Endothelial cell of umbilical vein (primary cell): ENCODE data around the gene LCAT.

Experiments used
- EZH2 ChIP-seq: IDR thresholded peaks from 2 replicates; pipeline ENCODE4 v1.6.1; 2012; ENCODE audit warnings: borderline replicate concordance, low read depth, mild to moderate bottlenecking, moderate library complexity, low read length, inconsistent platforms; ENCODE audit not compliant: severe bottlenecking
- FOS ChIP-seq: IDR thresholded peaks from 2 replicates; pipeline ENCODE4 v1.6.1; 2011; ENCODE audit warnings: mild to moderate bottlenecking, low read length, moderate library complexity, borderline replicate concordance; ENCODE audit not compliant: insufficient read depth
- GATA2 ChIP-seq: IDR thresholded peaks from 2 replicates; pipeline ENCODE4 v1.7.0; 2011; ENCODE audit warnings: low read depth, mild to moderate bottlenecking, moderate library complexity, mixed read lengths, low read length; ENCODE audit not compliant: insufficient read length, insufficient read depth
- JUN ChIP-seq: IDR thresholded peaks from 2 replicates; pipeline ENCODE4 v1.6.1; 2011; ENCODE audit warnings: borderline replicate concordance, low read depth; ENCODE audit not compliant: insufficient read length, insufficient read depth
- POLR2A ChIP-seq: IDR thresholded peaks from 2 replicates; pipeline ENCODE4 v1.6.1; 2012; ENCODE audit warnings: low read depth, mild to moderate bottlenecking, control low read depth, low read length
- POLR2AphosphoS5 ChIP-seq: IDR thresholded peaks from 2 replicates; pipeline ENCODE4 v1.6.1; 2012; ENCODE audit warnings: low read depth, mild to moderate bottlenecking, control low read depth, low read length, moderate library complexity; ENCODE audit not compliant: insufficient read depth
- TF ChIP-seq, protein P1 (sequence below), 2 donors: IDR thresholded peaks; 1 replicate in 1 of 2; 2 replicates in 1 of 2; pipeline ENCODE4 v1.5.1; 2011; ENCODE audit warnings: low read length in 2 of 2, mild to moderate bottlenecking in 2 of 2, moderate library complexity in 2 of 2, control low read depth in 1 of 2, inconsistent platforms in 1 of 2, low read depth in 1 of 2; ENCODE audit not compliant: insufficient read depth in 1 of 2; ENCODE audit errors: extremely low read depth in 1 of 2

- no peak for TF ChIP-seq EZH2
- TF ChIP-seq, protein P1, sequence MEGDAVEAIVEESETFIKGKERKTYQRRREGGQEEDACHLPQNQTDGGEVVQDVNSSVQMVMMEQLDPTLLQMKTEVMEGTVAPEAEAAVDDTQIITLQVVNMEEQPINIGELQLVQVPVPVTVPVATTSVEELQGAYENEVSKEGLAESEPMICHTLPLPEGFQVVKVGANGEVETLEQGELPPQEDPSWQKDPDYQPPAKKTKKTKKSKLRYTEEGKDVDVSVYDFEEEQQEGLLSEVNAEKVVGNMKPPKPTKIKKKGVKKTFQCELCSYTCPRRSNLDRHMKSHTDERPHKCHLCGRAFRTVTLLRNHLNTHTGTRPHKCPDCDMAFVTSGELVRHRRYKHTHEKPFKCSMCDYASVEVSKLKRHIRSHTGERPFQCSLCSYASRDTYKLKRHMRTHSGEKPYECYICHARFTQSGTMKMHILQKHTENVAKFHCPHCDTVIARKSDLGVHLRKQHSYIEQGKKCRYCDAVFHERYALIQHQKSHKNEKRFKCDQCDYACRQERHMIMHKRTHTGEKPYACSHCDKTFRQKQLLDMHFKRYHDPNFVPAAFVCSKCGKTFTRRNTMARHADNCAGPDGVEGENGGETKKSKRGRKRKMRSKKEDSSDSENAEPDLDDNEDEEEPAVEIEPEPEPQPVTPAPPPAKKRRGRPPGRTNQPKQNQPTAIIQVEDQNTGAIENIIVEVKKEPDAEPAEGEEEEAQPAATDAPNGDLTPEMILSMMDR (IDR thresholded peaks at IDR 0.05; ENCODE audit: extremely low read depth in 1 of 2, insufficient read depth in 1 of 2, low read depth in 1 of 2, low read length in 2 of 2) = no peak
- TF ChIP-seq POLR2A = no peak
- TF ChIP-seq POLR2AphosphoS5 = no peak
- TF ChIP-seq FOS = no peak
- no peak for TF ChIP-seq JUN
- TF ChIP-seq GATA2 = no peak
These were observed 24.2 kb downstream of the LCAT start for GRCh38 chr16:67919622-67920221.
